IPS-20b (cell line): ENCODE results near the gene IL36RN.

Experiments used
- H3K27ac ChIP-seq: one replicate; pipeline ENCODE4 v1.5.1; 2013; ENCODE audit warnings: low read length
- H3K27me3 ChIP-seq: 2 replicates; pipeline ENCODE4 v1.6.1; 2013; ENCODE audit warnings: mild to moderate bottlenecking, low read length, inconsistent platforms; ENCODE audit not compliant: insufficient read depth
- H3K36me3 ChIP-seq: 2 replicates; pipeline ENCODE4 v1.6.1; 2013; ENCODE audit warnings: low read depth, mild to moderate bottlenecking, inconsistent platforms, low read length, moderate library complexity; ENCODE audit not compliant: insufficient read depth
- H3K4me1 ChIP-seq: 2 replicates; pipeline ENCODE4 v1.6.1; 2013; ENCODE audit warnings: mild to moderate bottlenecking, control low read depth, inconsistent platforms, low read length, moderate library complexity; ENCODE audit not compliant: insufficient read depth
- H3K4me3 ChIP-seq: 2 replicates; pipeline ENCODE4 v1.5.1; 2013; ENCODE audit warnings: mild to moderate bottlenecking, low read length, inconsistent platforms
- H3K9ac ChIP-seq: 2 replicates; pipeline ENCODE4 v1.6.1; 2013; ENCODE audit warnings: low read depth, mild to moderate bottlenecking, inconsistent platforms, low read length, moderate library complexity
- H3K9me3 ChIP-seq: 2 replicates; pipeline ENCODE4 v1.6.1; 2013; ENCODE audit warnings: mild to moderate bottlenecking, low read depth, low read length, inconsistent platforms; ENCODE audit not compliant: insufficient read depth

The IL36RN gene

GRCh38 chr2:113024764-113025163 is 34.2 kb upstream of the IL36RN start:
- H3K27ac ChIP-seq: no peak overlapping the region
- H3K9ac ChIP-seq: no peak overlapping the region

GRCh38 chr2:113025737-113026136 is 33.3 kb upstream of the IL36RN start:
- no peak overlapping the region for H3K9ac ChIP-seq

More at GRCh38 chr2:113024764-113025163, 34.2 kb upstream of the IL36RN start:
- Histone ChIP-seq H3K36me3 (no peaks in the 10 kb centered on the region), H3K27me3 (no peaks in the 10 kb centered on the region; the same call in 1 of the 2 replicates), H3K4me3 (no peak overlapping the region), H3K9me3 (no peaks in the 10 kb centered on the region; the same call in 1 of the 2 replicates), H3K4me1 (0 out of 2 replicates have a peak, but pooled peaks cover 5% of the 10 kb centered on the region)

GRCh38 chr2:113027691-113028090 is 31.3 kb upstream of the IL36RN start:
- H3K9me3 ChIP-seq: no peaks in the 10 kb centered on the region
- H3K27ac ChIP-seq: no peak overlapping the region
- H3K27me3 ChIP-seq: no peaks in the 10 kb centered on the region; the same call in 1 of the 2 replicates

More at GRCh38 chr2:113025737-113026136, 33.3 kb upstream of the IL36RN start:
- no peaks in the 10 kb centered on the region for H3K9me3 ChIP-seq
- 0 out of 2 replicates have a peak, but pooled peaks cover 5% of the 10 kb centered on the region for H3K4me1 ChIP-seq
- no peak overlapping the region for H3K4me3 ChIP-seq
- H3K27ac ChIP-seq: no peak overlapping the region
- H3K27me3 ChIP-seq: no peaks in the 10 kb centered on the region; the same call in 1 of the 2 replicates
- no peaks in the 10 kb centered on the region for H3K36me3 ChIP-seq

DNA sequence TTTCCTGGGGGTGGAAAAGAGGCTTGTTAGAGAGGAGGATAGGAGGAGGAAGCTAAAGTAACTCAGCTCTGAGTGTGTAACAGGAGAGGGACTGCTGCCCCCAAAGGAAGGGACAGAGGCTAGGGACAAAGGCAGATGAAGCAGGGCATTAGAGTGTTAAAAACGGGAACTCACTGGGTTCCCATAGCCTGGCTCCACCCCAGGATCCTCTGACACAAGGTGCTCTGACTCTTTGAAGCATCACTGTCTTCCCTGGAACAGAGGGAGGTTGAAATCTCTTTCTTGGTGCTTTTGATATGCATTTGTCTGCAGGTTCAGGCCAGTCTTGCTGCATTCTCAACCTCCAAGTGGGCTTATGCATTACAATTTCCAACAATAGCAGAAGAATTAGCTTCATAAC is 30.9 kb upstream of the IL36RN start:
- Histone ChIP-seq H3K4me1 (0 out of 2 replicates have a peak, but pooled peaks cover 5% of the 10 kb centered on the region), H3K36me3 (no peaks in the 10 kb centered on the region), H3K27me3 (no peaks in the 10 kb centered on the region; the same call in 1 of the 2 replicates), H3K9ac (no peak overlapping the region), H3K4me3 (no peak overlapping the region), H3K27ac (no peak overlapping the region), H3K9me3 (no peaks in the 10 kb centered on the region)

More at GRCh38 chr2:113027691-113028090, 31.3 kb upstream of the IL36RN start:
- Histone ChIP-seq H3K36me3 (no peaks in the 10 kb centered on the region), H3K4me3 (no peak overlapping the region), H3K9ac (no peak overlapping the region), H3K4me1 (0 out of 2 replicates have a peak, but pooled peaks cover 5% of the 10 kb centered on the region)

- H3K27me3 ChIP-seq: no peaks in the 10 kb centered on the region
- no peak overlapping the region for H3K4me3 ChIP-seq
- H3K27ac ChIP-seq: no peak overlapping the region
- H3K9ac ChIP-seq: no peak overlapping the region
- no peaks in the 10 kb centered on the region for H3K9me3 ChIP-seq
- no peaks in the 10 kb centered on the region for H3K36me3 ChIP-seq
- H3K4me1 ChIP-seq: 0 out of 2 replicates have a peak, but pooled peaks cover 2% of the 10 kb centered on the region
Measured at GRCh38 chr2:113032737-113033136, 26.3 kb upstream of the IL36RN start.

DNA sequence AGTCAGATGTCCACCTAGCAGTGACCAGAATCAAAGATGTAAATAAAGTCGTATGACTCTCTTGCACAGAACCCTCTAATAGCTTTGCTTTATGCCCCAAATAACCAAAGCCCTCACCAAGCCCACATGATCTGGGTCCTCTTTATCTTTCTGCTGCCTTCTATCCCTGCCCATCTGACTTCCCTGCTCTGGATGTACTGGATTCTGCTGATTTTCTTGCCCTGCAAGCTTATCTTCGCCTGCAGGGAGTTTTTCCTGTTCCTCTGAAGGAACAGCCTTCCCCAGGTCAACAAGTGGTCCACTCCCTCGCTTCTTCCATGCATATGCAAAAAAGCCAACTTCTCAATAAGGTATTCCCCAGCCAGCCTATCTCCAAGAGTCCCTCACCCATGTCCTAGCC is 25.0 kb upstream of the IL36RN start:
- no peaks in the 10 kb centered on the region for H3K36me3 ChIP-seq
- H3K9ac ChIP-seq: no peak overlapping the region
- H3K27me3 ChIP-seq: no peaks in the 10 kb centered on the region
- no peak overlapping the region for H3K27ac ChIP-seq
- H3K9me3 ChIP-seq: no peaks in the 10 kb centered on the region; the same call in 1 of the 2 replicates
- H3K4me3 ChIP-seq: no peak overlapping the region
- no peaks in the 10 kb centered on the region for H3K4me1 ChIP-seq

- H3K4me3 ChIP-seq: no peak overlapping the region
- H3K36me3 ChIP-seq: no peaks in the 10 kb centered on the region
- no peak overlapping the region for H3K9ac ChIP-seq
- no peak overlapping the region for H3K27ac ChIP-seq
- no peaks in the 10 kb centered on the region; the same call in 1 of the 2 replicates for H3K9me3 ChIP-seq
- H3K4me1 ChIP-seq: no peaks in the 10 kb centered on the region
- no peaks in the 10 kb centered on the region for H3K27me3 ChIP-seq
Measured at GRCh38 chr2:113036763-113037162, 22.2 kb upstream of the IL36RN start.

- no peaks in the 10 kb centered on the region for H3K27me3 ChIP-seq
- H3K4me1 ChIP-seq: no peaks in the 10 kb centered on the region
- no peak overlapping the region for H3K9ac ChIP-seq
- H3K4me3 ChIP-seq: no peak overlapping the region
- H3K9me3 ChIP-seq: no peaks in the 10 kb centered on the region; the same call in 1 of the 2 replicates
- no peak overlapping the region for H3K27ac ChIP-seq
- no peaks in the 10 kb centered on the region for H3K36me3 ChIP-seq
Measured at GRCh38 chr2:113038291-113038690, 20.7 kb upstream of the IL36RN start.

DNA sequence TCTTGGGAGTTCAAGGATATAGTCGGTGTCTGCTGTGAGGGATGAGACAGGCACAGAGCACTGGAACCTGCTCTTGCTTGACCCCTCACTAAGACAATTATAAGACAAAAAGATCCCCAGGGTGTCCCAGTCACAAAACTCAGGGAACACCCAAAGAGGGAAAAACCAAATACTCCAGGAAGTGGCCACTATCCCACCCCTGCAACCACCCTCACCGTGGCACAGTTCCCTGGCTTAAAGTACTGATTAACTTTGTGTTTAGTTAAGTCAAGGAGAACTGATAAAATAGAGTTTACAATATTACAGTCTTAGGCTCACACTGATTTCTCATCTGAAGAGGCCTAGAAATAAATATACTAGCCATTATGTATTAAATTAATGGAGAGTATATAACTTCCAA is 19.8 kb upstream of the IL36RN start:
- Histone ChIP-seq H3K36me3 (no peaks in the 10 kb centered on the region), H3K4me3 (no peak overlapping the region), H3K27me3 (no peaks in the 10 kb centered on the region), H3K4me1 (no peaks in the 10 kb centered on the region), H3K9me3 (no peaks in the 10 kb centered on the region; the same call in 1 of the 2 replicates), H3K9ac (no peak overlapping the region), H3K27ac (no peak overlapping the region)

DNA sequence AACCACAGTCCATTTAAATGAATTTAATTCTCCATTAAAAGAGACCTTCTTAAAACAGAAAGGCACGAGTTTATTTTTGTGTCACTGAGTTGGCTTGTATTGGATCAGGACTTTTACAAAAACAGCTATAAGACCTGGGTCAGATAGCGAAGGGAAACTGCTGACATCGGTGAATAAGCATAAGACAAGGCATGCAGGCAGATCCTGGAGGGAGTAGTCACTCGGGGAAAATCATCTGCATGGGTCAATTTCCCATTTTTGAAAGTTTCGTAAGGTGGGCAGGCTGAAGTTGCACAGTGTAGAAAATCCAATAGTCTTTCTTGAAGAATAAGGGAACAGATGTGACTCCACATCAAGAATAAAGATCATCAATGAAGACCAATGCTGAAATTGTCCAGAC is 19.3 kb upstream of the IL36RN start:
- H3K36me3 ChIP-seq: no peaks in the 10 kb centered on the region
- no peak overlapping the region for H3K4me3 ChIP-seq
- H3K27ac ChIP-seq: no peak overlapping the region
- no peak overlapping the region for H3K9ac ChIP-seq
- H3K27me3 ChIP-seq: no peaks in the 10 kb centered on the region
- H3K9me3 ChIP-seq: no peaks in the 10 kb centered on the region; the same call in 1 of the 2 replicates
- no peaks in the 10 kb centered on the region for H3K4me1 ChIP-seq

DNA sequence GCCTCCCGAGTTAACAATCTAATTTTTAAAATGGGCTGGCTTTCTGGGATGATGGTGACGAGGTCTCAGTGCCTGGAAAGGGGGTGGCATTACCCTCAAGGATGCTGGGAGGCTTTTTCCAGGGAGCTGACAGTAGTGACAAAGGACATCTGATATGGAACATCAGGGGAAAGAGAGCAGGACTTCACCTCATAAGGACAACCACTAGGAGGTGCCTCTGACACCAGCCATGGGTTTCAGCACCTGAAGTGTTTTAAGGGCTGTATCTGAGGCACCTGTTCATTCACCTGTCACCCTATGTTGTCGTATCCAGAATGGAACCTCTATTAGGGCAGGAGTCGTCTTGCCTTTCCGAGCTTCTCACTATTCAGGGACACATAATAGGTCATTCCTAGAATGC is 17.1 kb upstream of the IL36RN start:
- Histone ChIP-seq H3K4me3 (no peak overlapping the region), H3K27ac (no peak overlapping the region), H3K4me1 (no peaks in the 10 kb centered on the region), H3K27me3 (no peaks in the 10 kb centered on the region), H3K9ac (no peak overlapping the region), H3K36me3 (no peaks in the 10 kb centered on the region), H3K9me3 (peaks cover under 1% of the 10 kb centered on the region)

- H3K9me3 ChIP-seq: peaks cover 11% of the 10 kb centered on the region; the same call in 1 of the 2 replicates
- H3K36me3 ChIP-seq: no peaks in the 10 kb centered on the region
- no peaks in the 10 kb centered on the region for H3K27me3 ChIP-seq
- no peak overlapping the region for H3K27ac ChIP-seq
- H3K4me1 ChIP-seq: no peaks in the 10 kb centered on the region
- no peak overlapping the region for H3K9ac ChIP-seq
- H3K4me3 ChIP-seq: no peak overlapping the region
Measured at GRCh38 chr2:113046465-113046864, 12.5 kb upstream of the IL36RN start.
